LNCaP clone FGC (cell line): ENCODE results near the gene MAD1L1.

Experiments
- DNase-seq: peaks from one replicate; pipeline ENCODE4 v3.0.0-alpha.2; 2011; ENCODE audit warnings: low read depth
- H3K4me3 ChIP-seq: 2 replicates; pipeline ENCODE4 v1.5.1; 2011; ENCODE audit warnings: mild to moderate bottlenecking, low read depth, low read length, control low read depth
- TF ChIP-seq, protein P1 (sequence below): IDR thresholded peaks from 2 replicates; pipeline ENCODE4 v1.5.1; 2012; ENCODE audit warnings: mild to moderate bottlenecking; ENCODE audit not compliant: control insufficient read depth, insufficient read depth; ENCODE audit errors: extremely low read depth

MAD1L1 gene

DNA sequence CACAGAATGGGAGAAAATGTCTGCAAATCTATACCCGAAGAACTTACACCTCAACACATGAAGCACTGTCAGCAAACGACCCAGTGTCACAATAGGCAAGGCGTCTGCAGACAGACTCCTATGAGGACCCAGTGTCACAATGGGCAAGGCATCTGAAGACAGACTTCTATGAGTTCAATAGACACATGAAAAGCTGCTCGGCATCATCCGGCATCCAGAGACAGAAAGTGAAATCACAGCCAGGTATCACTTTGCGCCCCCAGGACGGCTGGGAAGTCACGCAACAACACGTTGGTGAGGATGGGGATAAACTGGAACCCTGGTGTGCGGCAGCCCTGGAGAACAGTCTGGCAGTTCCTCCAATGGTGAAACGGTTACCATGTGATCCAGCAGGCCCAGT is 289.4 kb downstream of the MAD1L1 start:
- no peak for DNase-seq
- H3K4me3 ChIP-seq: no peak overlapping the region
- TF ChIP-seq, protein P1, sequence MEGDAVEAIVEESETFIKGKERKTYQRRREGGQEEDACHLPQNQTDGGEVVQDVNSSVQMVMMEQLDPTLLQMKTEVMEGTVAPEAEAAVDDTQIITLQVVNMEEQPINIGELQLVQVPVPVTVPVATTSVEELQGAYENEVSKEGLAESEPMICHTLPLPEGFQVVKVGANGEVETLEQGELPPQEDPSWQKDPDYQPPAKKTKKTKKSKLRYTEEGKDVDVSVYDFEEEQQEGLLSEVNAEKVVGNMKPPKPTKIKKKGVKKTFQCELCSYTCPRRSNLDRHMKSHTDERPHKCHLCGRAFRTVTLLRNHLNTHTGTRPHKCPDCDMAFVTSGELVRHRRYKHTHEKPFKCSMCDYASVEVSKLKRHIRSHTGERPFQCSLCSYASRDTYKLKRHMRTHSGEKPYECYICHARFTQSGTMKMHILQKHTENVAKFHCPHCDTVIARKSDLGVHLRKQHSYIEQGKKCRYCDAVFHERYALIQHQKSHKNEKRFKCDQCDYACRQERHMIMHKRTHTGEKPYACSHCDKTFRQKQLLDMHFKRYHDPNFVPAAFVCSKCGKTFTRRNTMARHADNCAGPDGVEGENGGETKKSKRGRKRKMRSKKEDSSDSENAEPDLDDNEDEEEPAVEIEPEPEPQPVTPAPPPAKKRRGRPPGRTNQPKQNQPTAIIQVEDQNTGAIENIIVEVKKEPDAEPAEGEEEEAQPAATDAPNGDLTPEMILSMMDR: no peak

DNA sequence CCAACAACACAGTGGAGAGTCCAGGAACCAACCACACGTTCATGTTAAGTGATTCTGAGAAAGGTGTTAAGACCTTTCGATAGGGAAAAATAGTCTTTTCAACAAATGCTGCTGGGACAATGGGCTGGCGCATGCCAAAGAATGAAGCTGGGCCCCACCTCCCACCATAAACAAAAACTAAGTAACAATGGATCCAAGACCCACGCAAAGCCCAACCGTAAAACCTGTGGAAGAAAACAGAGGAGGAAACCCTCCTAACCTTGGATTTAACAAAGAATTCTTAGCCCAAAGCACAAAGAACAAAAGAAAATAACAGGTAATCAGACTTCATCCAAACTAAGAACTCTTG is 289.8 kb downstream of the MAD1L1 start:
- H3K4me3 ChIP-seq: no peak overlapping the region
- DNase-seq: no peak
- TF ChIP-seq, protein P1: no peak

GRCh38 chr7:1942243-1942940 is 290.4 kb downstream of the MAD1L1 start:
- H3K4me3 ChIP-seq: no peak overlapping the region
- DNase-seq: no peak
- TF ChIP-seq, protein P1: no peak

GRCh38 chr7:1941464-1942242 is 291.1 kb downstream of the MAD1L1 start:
- no peak for DNase-seq
- TF ChIP-seq, protein P1: no peak
- H3K4me3 ChIP-seq: no peak overlapping the region

GRCh38 chr7:1940863-1941262 is 291.9 kb downstream of the MAD1L1 start:
- TF ChIP-seq, protein P1: no peak
- no peak for DNase-seq
- H3K4me3 ChIP-seq: no peak overlapping the region

DNA sequence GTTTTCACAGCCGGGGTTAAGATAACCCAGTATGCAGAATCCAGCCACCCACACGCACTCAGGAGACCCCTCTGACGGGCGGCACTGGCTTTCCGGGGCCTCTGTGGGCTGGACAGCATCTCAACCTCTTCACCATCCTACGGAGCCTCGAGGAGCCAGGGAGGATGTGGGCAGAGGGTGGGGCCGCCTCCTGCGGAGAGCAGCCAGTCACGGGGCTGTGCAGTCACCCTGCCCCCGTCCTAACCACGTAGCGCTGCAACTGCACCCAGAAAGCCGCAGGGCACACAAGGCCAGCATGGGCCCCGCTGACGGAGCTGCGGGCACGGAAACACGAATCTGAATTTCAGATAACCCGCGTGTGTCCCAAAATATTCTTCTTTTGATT is 292.4 kb downstream of the MAD1L1 start:
- DNase-seq: no peak
- no peak overlapping the region for H3K4me3 ChIP-seq
- TF ChIP-seq, protein P1: no peak
